HepG2 (cell line): Measurements from ENCODE around the gene AP2A2.

Experiments used
- CTCF ChIP-seq: sonication (generic); formaldehyde crosslinking; IDR thresholded peaks from 2 replicates; pipeline ENCODE4 v1.5.0; 2020; ENCODE audit warnings: mild to moderate bottlenecking, missing genetic modification reagents, moderate library complexity
- ESRRA ChIP-seq: sonication (generic); formaldehyde crosslinking; IDR thresholded peaks from 2 replicates; pipeline ENCODE4 v1.5.1; 2020; ENCODE audit warnings: mild to moderate bottlenecking, low read depth, missing genetic modification reagents
- ETV5 ChIP-seq: IDR thresholded peaks from 2 replicates; pipeline ENCODE4 v1.6.1; 2018; ENCODE audit warnings: missing biosample characterization, missing genetic modification reagents, inconsistent platforms, borderline replicate concordance
- MAFF ChIP-seq: IDR thresholded peaks from 2 replicates; pipeline ENCODE4 v1.6.1; 2011; ENCODE audit warnings: low read depth, low read length, improper control_type of control experiment
- NR3C1 ChIP-seq: sonication (generic); formaldehyde crosslinking; IDR thresholded peaks from 2 replicates; pipeline ENCODE4 v1.4.0; 2020; ENCODE audit warnings: missing genetic modification reagents
- TARDBP ChIP-seq: sonication (generic); formaldehyde crosslinking; IDR thresholded peaks from 2 replicates; pipeline ENCODE4 v1.8.0; 2022; ENCODE audit warnings: mild to moderate bottlenecking, missing genetic modification reagents
- TCF7L2 ChIP-seq: IDR thresholded peaks from 2 replicates; pipeline ENCODE4 v1.6.1; 2011; ENCODE audit warnings: mild to moderate bottlenecking, low read depth, low read length, moderate library complexity
- ZBTB3 ChIP-seq: sonication (generic); formaldehyde crosslinking; IDR thresholded peaks from 2 replicates; pipeline ENCODE4 v1.4.0; 2020; ENCODE audit warnings: low read depth, mild to moderate bottlenecking, moderate library complexity, missing genetic modification reagents, borderline replicate concordance
- ZKSCAN1 ChIP-seq: fragments of 150-350 bp; IDR thresholded peaks from 2 replicates; pipeline ENCODE4 v1.6.1; 2014; ENCODE audit warnings: low read length
- ZKSCAN5 ChIP-seq: sonication (generic); formaldehyde crosslinking; IDR thresholded peaks from 2 replicates; pipeline ENCODE4 v1.5.1; 2020; ENCODE audit warnings: mild to moderate bottlenecking, missing genetic modification reagents
- ZNF101 ChIP-seq: sonication (generic); formaldehyde crosslinking; IDR thresholded peaks from 2 replicates; pipeline ENCODE4 v1.4.0; 2020; ENCODE audit warnings: mild to moderate bottlenecking, low read depth, missing genetic modification reagents, borderline replicate concordance

- TF ChIP-seq ZKSCAN5 (CRISPR knock-in tag) = no peak
- TF ChIP-seq CTCF (CRISPR knock-in tag) = peak; percentile 65
- no peak for TF ChIP-seq ESRRA (CRISPR knock-in tag)
- no peak for TF ChIP-seq NR3C1 (CRISPR knock-in tag)
- TF ChIP-seq TARDBP (CRISPR knock-in tag) = no peak
- no peak for TF ChIP-seq TCF7L2
- TF ChIP-seq MAFF = no peak
- no peak for TF ChIP-seq ZNF101 (CRISPR knock-in tag)
- no peak for TF ChIP-seq ETV5 (CRISPR knock-in tag)
- TF ChIP-seq ZBTB3 (CRISPR knock-in tag) = no peak
- no peak for TF ChIP-seq ZKSCAN1
Observed at GRCh38 chr11:975827-976226, 50.2 kb downstream of the AP2A2 start.
